ENCODE results near the gene REXO5.

Gene REXO5

DNA sequence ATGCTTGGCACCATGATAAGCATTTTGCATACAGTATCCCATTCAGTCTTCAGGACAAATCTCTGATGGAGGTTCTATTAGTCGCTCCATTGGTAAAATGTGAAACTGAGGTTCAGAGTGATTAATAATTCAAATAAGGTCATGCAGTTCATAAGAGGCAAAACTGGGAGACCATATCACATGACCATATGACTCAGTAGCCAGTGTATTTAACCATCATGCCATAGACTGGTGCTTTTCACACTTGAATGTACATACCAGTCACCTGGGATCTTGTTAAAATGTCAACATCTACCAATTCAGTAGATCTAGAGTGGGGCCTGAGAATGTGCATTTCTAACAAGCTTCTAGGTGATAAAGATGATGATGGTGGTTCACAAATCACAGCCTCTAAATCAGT is 38.2 kb upstream of the REXO5 start:
- Histone ChIP-seq H4K20me1 (ENCODE audit: insufficient read depth) (no peaks in the 10 kb centered on the region), H3K27me3 (ENCODE audit: insufficient read depth, low read depth) (no peaks in the 10 kb centered on the region), H3K4me2 (no peak overlapping the region), H2AFZ (ENCODE audit: low read depth) (no peak overlapping the region), H3K9ac (no peak overlapping the region), H3K79me2 (ENCODE audit: insufficient read depth, low read depth) (no peaks in the 10 kb centered on the region), H3K4me1 (ENCODE audit: low read depth, poor library complexity, severe bottlenecking) (peaks cover 14% of the 10 kb centered on the region), H3K36me3 (ENCODE audit: insufficient read depth) (no peaks in the 10 kb centered on the region), H3K27ac (no peak overlapping the region), H3K4me3 (IDR thresholded peaks at IDR 0.05; ENCODE audit: insufficient read depth, low read depth, low read length) (no peak overlapping the region)
- no peak for TF ChIP-seq CTCF (conservative IDR thresholded peaks at IDR 0.05; ENCODE audit: low read depth, low read length)

GRCh38 chr16:20768818-20769217 is 37.5 kb upstream of the REXO5 start:
- H3K27me3 ChIP-seq (ENCODE audit: insufficient read depth, low read depth) = no peaks in the 10 kb centered on the region
- no peaks in the 10 kb centered on the region for H4K20me1 ChIP-seq (ENCODE audit: insufficient read depth)
- peaks cover 14% of the 10 kb centered on the region for H3K4me1 ChIP-seq (ENCODE audit: low read depth, poor library complexity, severe bottlenecking)
- TF ChIP-seq CTCF (conservative IDR thresholded peaks at IDR 0.05; ENCODE audit: low read depth, low read length) = no peak
- H3K79me2 ChIP-seq (ENCODE audit: insufficient read depth, low read depth) = no peaks in the 10 kb centered on the region
- H3K4me3 ChIP-seq (IDR thresholded peaks at IDR 0.05; ENCODE audit: insufficient read depth, low read depth, low read length) = no peak overlapping the region
- H2AFZ ChIP-seq (ENCODE audit: low read depth) = no peak overlapping the region
- no peak overlapping the region for H3K9ac ChIP-seq
- H3K27ac ChIP-seq = no peak overlapping the region
- no peak overlapping the region for H3K4me2 ChIP-seq
- no peaks in the 10 kb centered on the region for H3K36me3 ChIP-seq (ENCODE audit: insufficient read depth)

- Histone ChIP-seq H4K20me1 (ENCODE audit: insufficient read depth) (no peaks in the 10 kb centered on the region), H3K9ac (no peak overlapping the region), H3K4me1 (ENCODE audit: low read depth, poor library complexity, severe bottlenecking) (no peaks in the 10 kb centered on the region), H3K36me3 (ENCODE audit: insufficient read depth) (no peaks in the 10 kb centered on the region), H3K27ac (no peak overlapping the region), H3K4me3 (IDR thresholded peaks at IDR 0.05; ENCODE audit: insufficient read depth, low read depth, low read length) (no peak overlapping the region), H2AFZ (ENCODE audit: low read depth) (no peak overlapping the region), H3K79me2 (ENCODE audit: insufficient read depth, low read depth) (no peaks in the 10 kb centered on the region), H3K4me2 (no peak overlapping the region), H3K27me3 (ENCODE audit: insufficient read depth, low read depth) (no peaks in the 10 kb centered on the region)
- no peak for TF ChIP-seq CTCF (conservative IDR thresholded peaks at IDR 0.05; ENCODE audit: low read depth, low read length)
These were observed 32.6 kb upstream of the REXO5 start for GRCh38 chr16:20773679-20774078.

DNA sequence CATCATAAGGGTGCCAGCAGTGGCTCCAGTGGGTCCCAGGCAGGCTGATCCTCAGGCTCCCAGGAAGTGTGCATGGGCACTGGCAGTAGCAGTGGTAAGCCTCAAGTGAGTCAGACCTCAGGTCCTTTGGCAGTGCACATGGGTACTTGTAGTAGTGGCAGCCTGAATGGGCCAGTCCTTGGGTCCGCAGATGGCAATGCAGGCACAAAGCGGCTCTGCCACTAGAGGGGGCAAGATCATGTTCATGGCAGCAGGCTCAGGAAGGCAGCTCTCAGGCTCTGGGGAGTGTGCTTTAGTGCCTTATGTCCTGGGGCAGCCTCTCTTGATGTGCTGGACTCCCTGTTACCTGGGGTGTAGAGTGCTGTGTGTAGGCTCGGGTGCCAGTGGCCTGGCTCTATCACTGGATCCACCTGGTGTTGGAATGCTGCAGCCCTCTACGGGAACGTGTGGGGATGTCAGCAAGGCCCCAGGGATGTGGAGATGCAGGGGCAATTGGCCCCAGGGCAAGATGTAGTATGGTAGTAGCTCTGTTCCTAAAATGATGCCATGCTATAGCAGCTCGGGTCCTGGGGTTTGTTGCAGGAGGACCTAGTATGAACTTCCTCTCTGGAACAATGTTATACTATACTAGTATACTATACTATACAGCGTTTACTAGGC is 31.5 kb upstream of the REXO5 start:
- Histone ChIP-seq H3K4me1 (ENCODE audit: low read depth, poor library complexity, severe bottlenecking) (no peaks in the 10 kb centered on the region), H3K27me3 (ENCODE audit: insufficient read depth, low read depth) (no peaks in the 10 kb centered on the region), H3K27ac (no peak overlapping the region), H2AFZ (ENCODE audit: low read depth) (no peak overlapping the region), H4K20me1 (ENCODE audit: insufficient read depth) (no peaks in the 10 kb centered on the region), H3K9ac (no peak overlapping the region), H3K4me2 (no peak overlapping the region), H3K4me3 (IDR thresholded peaks at IDR 0.05; ENCODE audit: insufficient read depth, low read depth, low read length) (no peak overlapping the region), H3K79me2 (ENCODE audit: insufficient read depth, low read depth) (no peaks in the 10 kb centered on the region), H3K36me3 (ENCODE audit: insufficient read depth) (no peaks in the 10 kb centered on the region)
- peak; percentile 61 for TF ChIP-seq CTCF (conservative IDR thresholded peaks at IDR 0.05; ENCODE audit: low read depth, low read length)

Data from KMS-11 (cell line).